ENCODE results near the gene EEF1G. TPM values are rescaled to one million over a fixed set of nuclear protein-coding genes. Genes with fewer than 3 reads are reported as not detected.
A peak's percentile ranks its signal among the peaks of the same experiment; 100 is the strongest.

EEF1G gene
- total and polyA plus RNA-seq, 2 of the 13 experiments (the other 11 are each of a cell fraction or from before 2014, with no cell fraction given): 1,787 to 2,144 TPM

DNA sequence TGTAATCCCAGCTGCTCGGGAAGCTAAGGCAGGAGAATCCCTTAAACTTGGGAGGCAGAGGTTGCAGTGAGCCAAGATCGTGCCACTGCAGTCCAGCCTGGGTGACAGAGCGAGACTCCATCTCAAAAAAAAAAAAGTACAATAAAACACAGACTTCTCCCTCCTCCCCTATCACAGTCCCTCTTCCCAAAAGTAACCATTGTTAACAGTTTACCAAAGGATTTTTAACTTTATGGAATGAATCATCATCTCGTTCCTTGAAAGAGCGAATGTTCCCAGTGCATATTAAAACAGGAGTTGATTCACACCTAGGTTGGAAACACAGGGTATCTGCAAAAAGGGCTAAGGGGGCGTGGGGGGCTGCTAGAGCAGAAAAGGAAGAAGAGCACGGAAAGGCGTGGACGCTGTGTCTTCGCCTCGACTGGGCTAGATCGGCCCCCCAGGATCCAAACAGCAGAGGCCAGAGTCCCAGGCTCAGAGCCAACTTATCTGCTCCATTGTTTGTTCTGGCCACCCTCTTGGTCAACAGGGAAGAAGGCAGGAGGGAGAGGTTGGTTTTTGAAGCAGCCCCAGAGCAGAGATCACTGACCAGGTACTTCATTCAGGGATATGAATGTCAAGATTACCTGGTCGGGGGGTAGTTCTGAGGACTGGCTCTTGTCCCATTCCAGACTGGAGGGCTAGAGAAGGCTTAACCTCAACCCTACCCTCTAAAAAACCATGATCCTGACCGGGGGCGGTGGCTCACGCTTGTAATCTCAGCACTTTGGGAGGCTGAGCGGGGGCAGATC lies 25.0 kb downstream of the EEF1G start (continued):
- TF ChIP-seq ZNF547 (CRISPR knock-in tag; IDR thresholded peaks at IDR 0.05): peak; percentile 61; the same call in 1 of the 2 replicates
- peak; percentile 57; the same call in 1 of the 2 replicates for TF ChIP-seq SNAPC2 (CRISPR knock-in tag; IDR thresholded peaks at IDR 0.05)
- no peak for TF ChIP-seq ESRRA (CRISPR knock-in tag; IDR thresholded peaks at IDR 0.05; ENCODE audit: low read depth)
- TF ChIP-seq, protein P1, sequence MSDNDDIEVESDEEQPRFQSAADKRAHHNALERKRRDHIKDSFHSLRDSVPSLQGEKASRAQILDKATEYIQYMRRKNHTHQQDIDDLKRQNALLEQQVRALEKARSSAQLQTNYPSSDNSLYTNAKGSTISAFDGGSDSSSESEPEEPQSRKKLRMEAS (IDR thresholded peaks at IDR 0.05): peak; percentile 45
- no peak; the same call in 1 of the 2 replicates for TF ChIP-seq MYC (CRISPR knock-in tag; IDR thresholded peaks at IDR 0.05; ENCODE audit: borderline replicate concordance)
- TF ChIP-seq SNAI1 (CRISPR knock-in tag; IDR thresholded peaks at IDR 0.05; ENCODE audit: borderline replicate concordance): no peak
- TF ChIP-seq GTF3A (CRISPR knock-in tag; conservative IDR thresholded peaks at IDR 0.05): no peak
- peak; percentile 49; the same call in 1 of the 2 replicates for TF ChIP-seq KMT2A (CRISPR knock-in tag; IDR thresholded peaks at IDR 0.05)
- no peak for TF ChIP-seq ZNF513 (CRISPR knock-in tag; conservative IDR thresholded peaks at IDR 0.05)
- TF ChIP-seq, protein P2, sequence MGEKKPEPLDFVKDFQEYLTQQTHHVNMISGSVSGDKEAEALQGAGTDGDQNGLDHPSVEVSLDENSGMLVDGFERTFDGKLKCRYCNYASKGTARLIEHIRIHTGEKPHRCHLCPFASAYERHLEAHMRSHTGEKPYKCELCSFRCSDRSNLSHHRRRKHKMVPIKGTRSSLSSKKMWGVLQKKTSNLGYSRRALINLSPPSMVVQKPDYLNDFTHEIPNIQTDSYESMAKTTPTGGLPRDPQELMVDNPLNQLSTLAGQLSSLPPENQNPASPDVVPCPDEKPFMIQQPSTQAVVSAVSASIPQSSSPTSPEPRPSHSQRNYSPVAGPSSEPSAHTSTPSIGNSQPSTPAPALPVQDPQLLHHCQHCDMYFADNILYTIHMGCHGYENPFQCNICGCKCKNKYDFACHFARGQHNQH (CRISPR knock-in tag; IDR thresholded peaks at IDR 0.05): peak; percentile 28; the same call in 1 of the 2 replicates
- no peak for TF ChIP-seq FOXM1 (CRISPR knock-in tag; IDR thresholded peaks at IDR 0.05)
- TF ChIP-seq ETV5 (CRISPR knock-in tag; IDR thresholded peaks at IDR 0.05; ENCODE audit: borderline replicate concordance): peak; percentile 22; the same call in 1 of the 2 replicates
- TF ChIP-seq, protein P3, sequence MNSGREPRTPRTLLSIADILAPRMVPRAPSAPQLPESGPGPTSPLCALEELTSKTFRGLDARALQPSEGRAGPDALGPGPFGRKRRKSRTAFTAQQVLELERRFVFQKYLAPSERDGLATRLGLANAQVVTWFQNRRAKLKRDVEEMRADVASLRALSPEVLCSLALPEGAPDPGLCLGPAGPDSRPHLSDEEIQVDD (CRISPR knock-in tag; IDR thresholded peaks at IDR 0.05; ENCODE audit: borderline replicate concordance): no peak
- TF ChIP-seq ATF1 (CRISPR knock-in tag; IDR thresholded peaks at IDR 0.05): no peak
- TF ChIP-seq ARID3A (IDR thresholded peaks at IDR 0.05; ENCODE audit: low read depth, low read length): no peak
- TF ChIP-seq DPF2 (CRISPR knock-in tag; IDR thresholded peaks at IDR 0.05; ENCODE audit: borderline replicate concordance, low read depth): peak; percentile 82
- no peak for TF ChIP-seq SRSF4 (IDR thresholded peaks at IDR 0.05; ENCODE audit: low read depth, low read length, poor library complexity, severe bottlenecking)
- TF ChIP-seq, protein P4, sequence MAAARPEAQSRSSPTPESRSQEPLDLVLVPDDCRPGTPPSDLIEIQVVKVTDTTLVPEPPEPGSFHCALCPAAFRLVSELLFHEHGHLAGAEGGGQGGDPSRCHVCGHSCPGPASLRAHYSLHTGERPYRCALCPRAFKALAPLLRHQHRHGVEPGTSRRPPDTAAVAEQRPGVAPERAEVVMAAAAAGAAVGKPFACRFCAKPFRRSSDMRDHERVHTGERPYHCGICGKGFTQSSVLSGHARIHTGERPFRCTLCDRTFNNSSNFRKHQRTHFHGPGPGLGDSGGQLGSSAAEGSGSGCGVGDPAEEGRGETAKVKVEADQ (CRISPR knock-in tag; IDR thresholded peaks at IDR 0.05; ENCODE audit: borderline replicate concordance): no peak
- TF ChIP-seq CBX5 (CRISPR knock-in tag; IDR thresholded peaks at IDR 0.05; ENCODE audit: borderline replicate concordance): no peak
- no peak for TF ChIP-seq ZNF775 (CRISPR knock-in tag; IDR thresholded peaks at IDR 0.05; ENCODE audit: borderline replicate concordance)
- TF ChIP-seq NRL (CRISPR knock-in tag; IDR thresholded peaks at IDR 0.05; ENCODE audit: borderline replicate concordance): no peak
- TF ChIP-seq, protein P5, sequence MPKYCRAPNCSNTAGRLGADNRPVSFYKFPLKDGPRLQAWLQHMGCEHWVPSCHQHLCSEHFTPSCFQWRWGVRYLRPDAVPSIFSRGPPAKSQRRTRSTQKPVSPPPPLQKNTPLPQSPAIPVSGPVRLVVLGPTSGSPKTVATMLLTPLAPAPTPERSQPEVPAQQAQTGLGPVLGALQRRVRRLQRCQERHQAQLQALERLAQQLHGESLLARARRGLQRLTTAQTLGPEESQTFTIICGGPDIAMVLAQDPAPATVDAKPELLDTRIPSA (CRISPR knock-in tag; IDR thresholded peaks at IDR 0.05; ENCODE audit: borderline replicate concordance): no peak

All from HepG2 (cell line).